ENCODE measurements around the gene CXXC1.
"Not testable (repeated sequence)": the region's sequence is repeated elsewhere in the genome, so short reads cannot be mapped to it uniquely, and the experiment has no call there.

Gene CXXC1

DNA sequence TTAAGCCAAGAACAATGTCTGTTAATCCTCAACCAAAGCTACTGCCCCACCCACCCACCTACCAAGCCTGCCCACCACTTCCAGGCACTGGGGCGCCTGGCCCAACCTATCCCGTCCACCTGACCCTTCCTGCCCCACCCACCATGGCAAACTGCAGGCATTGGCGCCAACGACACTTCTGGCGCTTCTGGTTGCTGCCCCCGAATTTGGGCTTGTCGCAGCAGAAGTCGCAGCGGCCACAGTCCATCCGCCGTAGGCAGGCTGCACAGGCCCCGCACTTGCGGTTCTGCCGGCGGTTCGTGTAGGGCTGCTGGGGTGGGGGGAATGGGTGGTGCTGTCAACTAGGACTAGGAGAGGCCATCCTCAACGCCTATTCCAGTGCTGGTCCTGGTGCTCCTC lies 13.4 kb downstream of the CXXC1 start:
- DNase-seq (ENCODE audit: low spot score) = no peak

DNA sequence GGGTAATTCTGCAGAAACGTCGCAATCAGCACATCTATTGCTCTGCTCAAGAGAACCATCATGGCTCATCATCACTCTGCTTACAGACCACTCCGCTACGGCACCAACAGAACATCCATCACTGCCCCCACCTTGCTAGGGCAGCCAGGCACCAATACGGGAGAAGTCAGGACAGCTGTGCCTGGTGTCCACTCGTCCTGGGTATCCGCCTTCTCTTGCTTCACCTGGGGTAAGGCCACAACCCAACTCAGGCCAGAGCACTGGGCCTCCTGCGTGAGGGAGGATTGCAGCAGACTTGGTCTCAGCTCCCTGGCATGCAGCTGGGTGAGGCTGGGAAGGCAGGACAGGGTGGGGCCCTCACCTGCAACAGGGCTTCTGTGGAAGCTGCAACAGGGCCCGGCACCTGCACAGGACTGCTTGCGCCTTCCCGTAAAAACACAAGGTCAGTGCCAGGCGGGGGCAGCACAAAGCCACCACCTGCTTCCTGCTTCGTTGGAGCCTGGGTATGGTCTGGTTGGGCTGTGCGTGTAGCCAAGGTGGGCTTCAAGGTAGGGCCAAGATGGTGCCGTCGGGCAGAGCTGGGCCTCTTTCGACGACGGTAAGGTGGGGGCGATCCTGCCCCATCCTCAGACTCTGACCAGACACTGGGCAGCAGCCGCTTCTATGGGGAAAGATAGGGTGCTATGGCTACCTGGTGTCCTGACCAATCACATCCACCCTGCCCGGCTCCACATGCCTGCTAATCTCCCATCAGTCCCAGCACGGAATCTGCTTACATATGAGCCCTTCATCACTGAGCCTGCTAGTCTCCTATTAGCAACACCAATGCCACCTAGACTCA lies 14.1 kb downstream of the CXXC1 start:
- DNase-seq (ENCODE audit: low spot score) = no peak

DNA sequence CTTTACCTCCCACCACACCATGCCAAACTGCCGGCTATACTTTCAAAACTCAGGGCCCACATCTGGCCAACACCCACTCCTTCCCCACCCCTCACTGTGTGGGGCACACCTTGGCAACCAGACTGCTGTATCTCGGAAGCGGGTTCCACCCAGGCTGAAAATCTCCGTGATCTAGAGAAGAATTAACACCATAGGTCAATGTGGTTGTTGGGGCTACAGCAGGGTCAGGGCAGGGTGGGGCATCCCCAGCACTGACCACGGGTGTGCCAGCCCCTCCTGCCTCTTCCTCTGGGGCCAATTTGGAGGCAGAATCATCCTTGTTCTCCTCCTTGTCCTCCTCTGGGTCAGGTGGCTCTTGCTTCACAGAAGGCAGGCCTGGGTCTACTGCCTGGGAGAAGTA lies 14.9 kb downstream of the CXXC1 start:
- DNase-seq (ENCODE audit: low spot score) = no peak

DNA sequence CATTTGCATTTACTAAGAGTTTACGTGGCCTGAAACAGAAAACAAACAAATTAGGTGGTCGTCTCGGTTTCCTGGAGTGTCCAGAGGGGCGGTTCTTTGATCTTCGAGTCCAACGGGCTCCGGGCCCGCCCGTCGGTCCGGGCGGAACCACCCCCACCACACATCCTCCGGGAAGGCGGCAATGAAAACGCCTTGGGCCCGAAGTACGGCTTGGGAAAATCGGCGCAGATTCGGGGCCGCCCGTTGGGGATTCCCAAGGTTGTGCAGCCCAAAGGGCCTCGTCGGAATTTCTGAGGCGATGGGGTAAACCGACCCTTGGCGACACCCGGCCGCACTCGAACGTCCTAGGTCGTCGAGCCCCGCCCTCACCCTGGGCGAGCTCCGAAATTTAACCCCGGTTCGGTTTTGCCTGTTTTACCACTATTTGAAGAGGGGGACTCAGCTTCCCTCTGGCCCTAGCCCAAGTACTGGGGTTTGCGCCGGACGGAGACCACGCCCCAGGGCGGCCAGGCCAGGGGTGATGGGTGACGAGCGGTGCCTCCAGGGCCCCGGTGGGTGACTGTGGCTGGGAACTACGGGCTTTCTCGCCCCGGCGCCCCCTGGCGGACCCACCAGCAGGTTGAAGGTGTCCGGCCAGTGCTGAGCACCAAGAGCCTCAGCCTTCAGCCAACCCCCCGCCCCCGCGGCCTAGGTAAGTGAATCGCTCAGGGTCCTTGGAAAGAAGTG lies 19.3 kb downstream of the CXXC1 start:
- DNase-seq (ENCODE audit: low spot score) = peak; percentile 83

DNA sequence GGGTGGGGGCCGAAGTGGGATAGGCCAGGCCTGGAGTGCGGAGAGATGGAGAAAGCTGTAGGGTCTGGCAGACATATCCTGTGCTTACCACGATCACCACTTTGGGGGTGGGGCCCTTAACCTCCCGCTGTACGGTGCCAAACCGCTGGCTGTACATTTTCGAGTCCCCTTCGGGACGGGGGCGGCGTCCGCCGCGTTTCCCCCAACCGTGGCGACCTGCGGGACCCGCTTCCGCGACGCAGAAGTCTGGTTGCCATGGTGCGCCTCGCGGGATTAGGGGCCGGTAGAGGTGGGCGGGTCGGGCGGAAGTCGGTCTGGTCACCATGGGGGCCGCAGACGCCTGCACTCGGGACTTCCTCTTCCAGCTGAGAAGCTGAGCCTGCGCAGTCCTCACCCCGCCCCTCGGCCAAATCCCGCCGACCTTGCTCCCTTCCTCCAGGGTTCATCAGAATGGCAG lies 21.2 kb downstream of the CXXC1 start, which contains the start of gene CFAP53:
TSS of gene CFAP53 (minus strand) at position 248 of the 457 bp plus-strand sequence. CDS start at position 157, 91 bp downstream.
- DNase-seq (ENCODE audit: low spot score) = peak; percentile 88

DNA sequence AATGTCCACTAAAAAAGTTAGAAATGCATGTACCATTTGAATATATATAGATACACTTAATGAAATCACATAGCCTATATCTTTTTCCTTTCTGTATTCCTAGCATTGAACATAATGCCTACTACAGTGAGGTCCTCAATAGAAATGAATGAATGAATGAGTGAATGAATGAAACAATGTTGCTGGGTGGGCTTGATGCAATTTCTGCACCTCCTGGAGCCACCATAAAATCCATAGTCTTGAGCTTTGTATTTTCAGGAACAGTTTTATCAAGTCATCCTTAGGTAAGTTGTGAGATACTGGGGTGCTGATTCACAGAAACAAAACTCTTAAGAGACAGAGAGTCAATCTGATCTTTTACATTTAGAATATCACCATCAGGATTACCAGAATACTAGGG lies 24.5 kb downstream of the CXXC1 start:
- no peak for DNase-seq (ENCODE audit: low spot score)

DNA sequence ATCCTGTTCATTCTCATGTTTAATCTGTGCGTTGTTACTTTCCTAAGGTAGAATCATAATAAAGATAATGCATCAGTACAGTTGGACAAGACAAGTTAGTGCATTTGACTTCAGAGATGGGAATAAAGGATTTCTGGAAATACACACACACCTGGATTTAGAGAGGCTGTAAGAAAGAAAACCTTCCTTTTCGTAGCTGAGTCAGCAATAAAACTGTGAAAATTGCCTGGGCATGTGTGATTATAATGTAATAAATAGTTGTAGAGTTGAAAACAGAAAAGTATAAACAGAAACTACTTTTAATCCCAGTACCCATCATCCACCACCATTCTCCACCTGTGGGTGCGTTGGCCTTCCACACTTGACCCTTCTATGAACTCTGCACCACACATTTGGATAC lies 36.6 kb downstream of the CXXC1 start:
- no peak for DNase-seq (ENCODE audit: low spot score)

DNA sequence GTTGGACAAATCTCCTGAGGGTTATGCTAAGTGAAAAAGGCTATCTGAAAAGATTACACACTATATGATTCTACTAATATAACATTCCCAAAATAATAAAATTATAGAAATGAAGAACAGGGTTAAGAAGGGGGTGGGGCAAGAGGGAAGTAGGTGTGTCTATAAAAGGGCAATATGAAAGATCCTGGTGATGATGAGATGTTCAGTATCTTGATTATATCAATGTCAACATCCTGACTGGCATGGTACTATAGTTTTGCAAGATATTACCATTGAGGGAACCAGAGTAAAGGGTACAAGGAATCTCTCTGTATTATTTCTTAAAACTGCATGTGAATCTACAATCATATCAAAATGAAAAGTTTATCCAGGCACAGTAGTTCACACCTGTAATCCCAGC lies 37.9 kb downstream of the CXXC1 start:
- DNase-seq (ENCODE audit: low spot score) = no peak

DNA sequence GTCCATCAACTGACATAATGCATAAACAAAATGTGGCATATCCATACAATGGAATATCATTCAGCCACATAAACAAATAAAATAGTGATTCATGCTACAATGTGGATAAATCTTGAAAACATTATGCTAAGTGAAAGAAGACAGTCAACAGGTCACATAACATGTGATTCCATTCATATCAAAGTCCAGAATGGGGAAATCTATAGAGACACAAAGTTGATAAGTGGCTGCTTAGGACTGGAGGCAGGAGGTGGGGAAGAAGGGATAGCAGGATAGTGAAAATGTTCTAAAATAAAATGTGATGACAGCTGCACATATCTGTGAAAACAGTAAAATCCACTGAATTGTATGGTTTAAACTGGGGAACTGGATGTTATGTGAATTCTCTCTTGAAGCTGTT lies 39.9 kb downstream of the CXXC1 start:
- no peak for DNase-seq (ENCODE audit: low spot score)

DNA sequence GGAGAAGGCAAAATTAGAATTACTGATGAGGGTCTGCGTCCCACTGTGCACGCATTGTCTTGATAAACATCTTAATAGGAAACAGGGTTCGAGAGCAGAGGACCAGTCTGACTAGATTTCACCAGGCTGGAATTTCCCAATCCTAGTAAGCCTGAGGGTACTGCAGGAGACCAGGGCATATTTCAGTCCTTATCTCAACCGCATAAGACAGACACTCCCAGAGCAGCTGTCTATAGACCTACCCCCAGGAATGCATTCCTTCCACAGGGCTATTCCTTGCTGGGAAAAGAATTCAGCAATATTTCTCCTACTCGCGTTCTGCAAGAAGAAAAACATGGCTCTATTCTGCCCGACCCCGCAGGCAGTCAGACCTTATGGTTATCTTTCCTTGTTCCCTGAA lies 45.7 kb downstream of the CXXC1 start:
- not testable (repeated sequence) for DNase-seq (ENCODE audit: low spot score)

DNA sequence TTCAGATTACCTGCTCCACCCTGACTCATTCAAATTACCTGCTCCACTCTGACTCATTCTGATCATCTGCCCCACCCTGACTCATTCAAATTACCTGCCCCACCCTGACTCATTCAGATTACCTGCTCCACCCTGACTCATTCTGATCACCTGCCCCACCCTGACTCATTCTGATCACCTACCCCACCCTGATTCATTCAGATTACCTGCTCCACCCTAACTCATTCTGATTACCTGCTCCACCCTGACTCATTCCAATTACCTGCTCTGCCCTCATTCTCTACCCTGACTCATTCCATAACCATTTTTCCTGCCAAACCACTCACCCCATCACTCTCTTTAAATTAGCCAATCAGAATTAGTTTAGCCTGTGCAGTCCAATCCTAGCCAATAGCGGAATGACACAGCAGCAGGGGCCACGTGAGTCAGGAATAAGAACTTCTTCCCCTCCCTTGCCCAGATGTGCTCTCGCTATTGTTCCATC lies 47.4 kb downstream of the CXXC1 start:
- DNase-seq (ENCODE audit: low spot score) = peak; percentile 54

DNA sequence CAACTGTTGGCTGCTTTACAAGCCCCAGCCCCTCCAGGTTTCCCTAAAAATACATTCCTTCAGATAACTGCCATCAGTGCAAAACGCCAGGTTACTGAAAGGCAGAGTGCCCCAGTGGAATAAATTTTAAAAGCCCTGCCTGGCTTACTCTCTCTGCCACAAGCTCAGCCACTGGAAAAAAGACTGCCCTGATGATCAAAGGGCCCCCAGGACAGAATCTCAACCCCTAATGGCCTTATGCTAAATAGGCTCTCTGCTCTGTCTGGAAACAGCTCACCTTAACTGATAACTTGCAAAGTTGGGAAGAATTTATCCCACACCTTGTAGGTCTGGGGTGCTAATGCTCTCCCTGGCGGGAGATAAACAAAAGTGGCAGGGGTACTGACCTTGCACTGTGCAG lies 55.1 kb downstream of the CXXC1 start:
- DNase-seq (ENCODE audit: low spot score) = no peak
